Measurements from ENCODE around the gene DNAH8.
"Not testable (repeated sequence)": the region's sequence is repeated elsewhere in the genome, so short reads cannot be mapped to it uniquely, and the experiment has no call there.

Gene DNAH8

GRCh38 chr6:38912378-38912777 lies 197.3 kb downstream of the DNAH8 start:
- DNase-seq = no peak

GRCh38 chr6:38915205-38915925 lies 200.3 kb downstream of the DNAH8 start:
- no peak for DNase-seq

GRCh38 chr6:38921540-38921939 lies 206.4 kb downstream of the DNAH8 start:
- not testable (repeated sequence) for DNase-seq

- DNase-seq = no peak
These were observed 209.8 kb downstream of the DNAH8 start for GRCh38 chr6:38924791-38925509.

GRCh38 chr6:38929560-38929959 lies 214.4 kb downstream of the DNAH8 start:
- DNase-seq = no peak

GRCh38 chr6:38933426-38933825 lies 218.3 kb downstream of the DNAH8 start:
- no peak for DNase-seq

- no peak for DNase-seq
These were observed 219.9 kb downstream of the DNAH8 start for GRCh38 chr6:38935051-38935450.

- DNase-seq = no peak
These were observed 222.9 kb downstream of the DNAH8 start for GRCh38 chr6:38937839-38938613.

- no peak for DNase-seq
These were observed 223.6 kb downstream of the DNAH8 start for GRCh38 chr6:38938741-38939140.

GRCh38 chr6:38942442-38942841 lies 227.3 kb downstream of the DNAH8 start:
- DNase-seq = no peak

- no peak for DNase-seq
These were observed 227.9 kb downstream of the DNAH8 start for GRCh38 chr6:38942965-38943364.

- DNase-seq = no peak
These were observed 228.9 kb downstream of the DNAH8 start for GRCh38 chr6:38943964-38944363.

- no peak for DNase-seq
These were observed 229.7 kb downstream of the DNAH8 start for GRCh38 chr6:38944655-38945279.

- no peak for DNase-seq
These were observed 240.8 kb downstream of the DNAH8 start for GRCh38 chr6:38955861-38956260.

- DNase-seq = no peak
These were observed 242.3 kb downstream of the DNAH8 start for GRCh38 chr6:38957426-38957825.

GRCh38 chr6:38959138-38959537 lies 244.0 kb downstream of the DNAH8 start:
- no peak for DNase-seq

GRCh38 chr6:38968702-38969149 lies 253.6 kb downstream of the DNAH8 start:
- DNase-seq = no peak

- peak; percentile 18 for DNase-seq
These were observed 258.3 kb downstream of the DNAH8 start for GRCh38 chr6:38973178-38974057.

- DNase-seq = no peak
These were observed 259.5 kb downstream of the DNAH8 start for GRCh38 chr6:38974389-38975151.

- DNase-seq = no peak
These were observed 260.5 kb downstream of the DNAH8 start for GRCh38 chr6:38975621-38976049.

- no peak for DNase-seq
These were observed 260.9 kb downstream of the DNAH8 start for GRCh38 chr6:38976051-38976450.
